ENCODE results near the gene HBA2. TPM values are rescaled to one million over a fixed set of nuclear protein-coding genes. Genes with fewer than 3 reads are reported as not detected.
"Not testable (repeated sequence)": the region's sequence is repeated elsewhere in the genome, so short reads cannot be mapped to it uniquely, and the experiment has no call there.

The HBA2 gene
- total RNA-seq: not detected in 2 replicates

GRCh38 chr16:172374-172941, at the start of gene HBA2:
Gene HBA2, plus strand, starts transcription at chr16:172876. Its CDS starts 37 bp downstream, at chr16:172913.
- intact Hi-C loops (cut with micrococcal nuclease): not testable (repeated sequence)

- intact Hi-C loops (cut with micrococcal nuclease): not testable (repeated sequence)
Measured at GRCh38 chr16:123558-124350, 48.9 kb upstream of the HBA2 start.

GRCh38 chr16:125011-125410, 47.7 kb upstream of the HBA2 start:
- intact Hi-C loops (cut with micrococcal nuclease): no loop called here

- intact Hi-C loops (cut with micrococcal nuclease): no loop called here
Measured at GRCh38 chr16:129075-129474, 43.6 kb upstream of the HBA2 start.

GRCh38 chr16:130533-131173, 42.0 kb upstream of the HBA2 start:
- intact Hi-C loops (cut with micrococcal nuclease): no loop called here

- intact Hi-C loops (cut with micrococcal nuclease): no loop called here
Measured at GRCh38 chr16:132120-132519, 40.6 kb upstream of the HBA2 start.

GRCh38 chr16:133716-134115, 39.0 kb upstream of the HBA2 start:
- intact Hi-C loops (cut with micrococcal nuclease): no loop called here

- intact Hi-C loops (cut with micrococcal nuclease): loop anchor here (1.0 to 5.0 kb wide), 8 partner anchors 17 to 451 kb away; partner anchors contain the start of genes AXIN1, CAPN15, FAM234A and HBQ1
Measured at GRCh38 chr16:138049-138417, 34.6 kb upstream of the HBA2 start.

GRCh38 chr16:140175-140857, 32.4 kb upstream of the HBA2 start:
- intact Hi-C loops (cut with micrococcal nuclease): no loop called here

GRCh38 chr16:142405-142967, 30.2 kb upstream of the HBA2 start:
- intact Hi-C loops (cut with micrococcal nuclease): no loop called here

GRCh38 chr16:143047-143446, 29.6 kb upstream of the HBA2 start:
- intact Hi-C loops (cut with micrococcal nuclease): no loop called here

- intact Hi-C loops (cut with micrococcal nuclease): no loop called here
Measured at GRCh38 chr16:143456-143855, 29.2 kb upstream of the HBA2 start.

GRCh38 chr16:144797-145252, 27.9 kb upstream of the HBA2 start:
- intact Hi-C loops (cut with micrococcal nuclease): no loop called here

- intact Hi-C loops (cut with micrococcal nuclease): no loop called here
Measured at GRCh38 chr16:146646-147045, 26.0 kb upstream of the HBA2 start.

- intact Hi-C loops (cut with micrococcal nuclease): no loop called here
Measured at GRCh38 chr16:149024-149660, 23.5 kb upstream of the HBA2 start.

- intact Hi-C loops (cut with micrococcal nuclease): no loop called here
Measured at GRCh38 chr16:152141-153128, 20.2 kb upstream of the HBA2 start, which contains the start of gene HBZ. Gene HBZ, plus strand, starts transcription at chr16:152644. Its CDS starts 266 bp downstream, at chr16:152910.

GRCh38 chr16:153129-153521, 19.6 kb upstream of the HBA2 start:
- intact Hi-C loops (cut with micrococcal nuclease): not testable (repeated sequence)

GRCh38 chr16:153550-154216, 19.0 kb upstream of the HBA2 start:
- intact Hi-C loops (cut with micrococcal nuclease): loop anchor here (2.0 kb wide), 1 partner anchor 15 kb away; the partner anchor contains the start of gene NPRL3

All from T-helper 1 cell treated with Interleukin-12 subunit alpha and Interleukin-12 subunit beta and Interleukin-4 antibody, amounts not matched to agents 30 ng/mL and 1 ng/mL, for 36 hours (primary cell).